Osteocyte (in vitro differentiated cells): ENCODE data around the gene OR11H7. TPM values are rescaled to one million over a fixed set of nuclear protein-coding genes. Genes with fewer than 3 reads are reported as not detected.
"Not testable (repeated sequence)": the region's sequence is repeated elsewhere in the genome, so short reads cannot be mapped to it uniquely, and the experiment has no call there.

Experiments
- DNase-seq: peaks from one replicate; pipeline ENCODE4 v3.0.0; 2021; ENCODE audit warnings: mixed read lengths; ENCODE audit not compliant: unreplicated experiment; ENCODE audit errors: extremely low spot score
- H3K27ac Mint-ChIP-seq: one replicate; pipeline ENCODE4 v1.8.0; 2021; ENCODE audit warnings: mild to moderate bottlenecking, mixed read lengths; ENCODE audit not compliant: unreplicated experiment
- H3K27me3 Mint-ChIP-seq: one replicate; pipeline ENCODE4 v1.8.0; 2021; ENCODE audit warnings: mixed read lengths; ENCODE audit not compliant: unreplicated experiment
- H3K36me3 Mint-ChIP-seq: one replicate; pipeline ENCODE4 v1.8.0; 2021; ENCODE audit warnings: mixed read lengths; ENCODE audit not compliant: unreplicated experiment
- H3K4me1 Mint-ChIP-seq: one replicate; pipeline ENCODE4 v1.8.0; 2021; ENCODE audit warnings: mixed read lengths; ENCODE audit not compliant: unreplicated experiment
- H3K4me3 Mint-ChIP-seq: one replicate; pipeline ENCODE4 v1.8.0; 2021; ENCODE audit warnings: mild to moderate bottlenecking, moderate library complexity, mixed read lengths; ENCODE audit not compliant: unreplicated experiment
- H3K9me3 Mint-ChIP-seq: one replicate; pipeline ENCODE4 v1.8.0; 2021; ENCODE audit warnings: mixed read lengths; ENCODE audit not compliant: unreplicated experiment
- total RNA-seq: library from RNA; stranded (reverse); gene quantifications from 2 replicates; pipeline ENCODE4 v1.2.1, GENCODE V29; 2021
- TF ChIP-seq, protein P1 (sequence below): fragments of 200-600 bp; sonication (generic); IDR thresholded peaks from 2 replicates; pipeline ENCODE4 v1.5.0; 2021; ENCODE audit warnings: antibody characterized with exemption, mild to moderate bottlenecking, moderate library complexity

OR11H7 gene
- total RNA-seq, 1 donor from 2014 or later = not detected

DNA sequence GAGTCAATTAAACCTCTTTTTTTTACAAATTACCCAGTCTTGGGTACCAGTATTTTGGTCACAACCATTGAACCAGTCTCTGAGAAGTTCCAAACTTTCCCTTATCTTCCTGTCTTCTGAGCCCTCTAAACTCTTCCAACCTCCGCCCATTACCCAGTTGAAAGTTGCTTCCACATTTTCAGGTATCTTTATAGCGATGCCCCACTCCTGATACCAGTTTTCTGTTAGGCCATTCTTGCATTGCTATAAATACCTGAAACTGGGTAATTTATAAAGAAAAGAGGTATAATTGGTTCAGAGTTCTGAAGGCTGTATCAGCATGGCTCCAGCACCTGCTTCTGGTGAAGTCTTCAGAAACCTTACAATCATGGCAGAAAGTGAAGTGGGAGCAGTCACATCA is 45.3 kb downstream of the OR11H7 start:
- Mint-ChIP-seq H3K36me3 (peaks cover 28% of the 10 kb centered on the region), H3K9me3 (peaks cover 30% of the 10 kb centered on the region), H3K4me1 (no peaks in the 10 kb centered on the region), H3K27me3 (no peaks in the 10 kb centered on the region), H3K4me3 (no peak overlapping the region), H3K27ac (no peak overlapping the region)
- TF ChIP-seq, protein P1, sequence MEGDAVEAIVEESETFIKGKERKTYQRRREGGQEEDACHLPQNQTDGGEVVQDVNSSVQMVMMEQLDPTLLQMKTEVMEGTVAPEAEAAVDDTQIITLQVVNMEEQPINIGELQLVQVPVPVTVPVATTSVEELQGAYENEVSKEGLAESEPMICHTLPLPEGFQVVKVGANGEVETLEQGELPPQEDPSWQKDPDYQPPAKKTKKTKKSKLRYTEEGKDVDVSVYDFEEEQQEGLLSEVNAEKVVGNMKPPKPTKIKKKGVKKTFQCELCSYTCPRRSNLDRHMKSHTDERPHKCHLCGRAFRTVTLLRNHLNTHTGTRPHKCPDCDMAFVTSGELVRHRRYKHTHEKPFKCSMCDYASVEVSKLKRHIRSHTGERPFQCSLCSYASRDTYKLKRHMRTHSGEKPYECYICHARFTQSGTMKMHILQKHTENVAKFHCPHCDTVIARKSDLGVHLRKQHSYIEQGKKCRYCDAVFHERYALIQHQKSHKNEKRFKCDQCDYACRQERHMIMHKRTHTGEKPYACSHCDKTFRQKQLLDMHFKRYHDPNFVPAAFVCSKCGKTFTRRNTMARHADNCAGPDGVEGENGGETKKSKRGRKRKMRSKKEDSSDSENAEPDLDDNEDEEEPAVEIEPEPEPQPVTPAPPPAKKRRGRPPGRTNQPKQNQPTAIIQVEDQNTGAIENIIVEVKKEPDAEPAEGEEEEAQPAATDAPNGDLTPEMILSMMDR = no peak
- DNase-seq = no peak

DNA sequence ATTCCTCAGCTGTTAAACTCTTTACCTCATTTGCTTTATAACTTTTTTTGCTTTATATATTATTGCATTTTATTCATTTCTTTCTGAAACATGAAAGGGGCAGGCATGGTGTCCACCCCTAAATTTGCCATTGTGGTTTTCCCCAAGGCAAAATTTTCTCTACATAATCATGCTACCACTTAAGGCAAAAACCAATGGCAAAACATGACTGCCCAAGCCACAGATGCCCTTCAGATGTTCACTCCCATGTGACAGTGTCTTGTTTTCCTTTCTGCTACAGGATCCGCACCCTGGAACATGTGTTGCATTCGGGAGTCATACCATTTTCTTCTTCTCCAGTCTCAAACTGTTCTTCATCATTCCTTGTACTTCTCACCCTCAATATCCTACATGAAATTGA is 48.6 kb downstream of the OR11H7 start:
- TF ChIP-seq, protein P1 = no peak
- Mint-ChIP-seq H3K4me1 (no peaks in the 10 kb centered on the region), H3K27ac (no peak overlapping the region), H3K9me3 (peaks cover 35% of the 10 kb centered on the region), H3K4me3 (no peak overlapping the region), H3K36me3 (peaks cover 50% of the 10 kb centered on the region), H3K27me3 (no peaks in the 10 kb centered on the region)
- DNase-seq = no peak

DNA sequence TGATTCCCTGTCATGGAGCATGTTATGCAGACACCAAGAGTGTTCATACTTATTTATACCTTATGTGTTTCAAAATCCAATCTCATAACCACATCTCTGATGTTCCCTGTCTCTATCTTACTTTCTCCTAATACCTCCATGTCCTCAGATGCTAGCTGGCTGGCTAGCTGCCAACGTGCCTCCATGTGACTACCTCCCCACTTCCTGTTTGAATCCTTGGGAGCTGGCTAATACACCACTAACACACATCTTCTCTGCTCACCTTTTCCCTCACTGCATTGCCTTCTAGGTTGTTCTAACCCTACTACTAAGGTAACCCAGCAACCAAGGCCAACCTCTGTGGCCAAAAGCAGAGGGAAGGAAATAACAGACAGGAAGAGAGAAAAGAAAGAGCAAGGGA is 49.6 kb downstream of the OR11H7 start:
- Mint-ChIP-seq H3K36me3 (peaks cover 59% of the 10 kb centered on the region), H3K4me1 (no peaks in the 10 kb centered on the region), H3K27me3 (no peaks in the 10 kb centered on the region), H3K27ac (no peak overlapping the region), H3K9me3 (peaks cover 27% of the 10 kb centered on the region), H3K4me3 (no peak overlapping the region)
- DNase-seq = no peak
- TF ChIP-seq, protein P1 = no peak

DNA sequence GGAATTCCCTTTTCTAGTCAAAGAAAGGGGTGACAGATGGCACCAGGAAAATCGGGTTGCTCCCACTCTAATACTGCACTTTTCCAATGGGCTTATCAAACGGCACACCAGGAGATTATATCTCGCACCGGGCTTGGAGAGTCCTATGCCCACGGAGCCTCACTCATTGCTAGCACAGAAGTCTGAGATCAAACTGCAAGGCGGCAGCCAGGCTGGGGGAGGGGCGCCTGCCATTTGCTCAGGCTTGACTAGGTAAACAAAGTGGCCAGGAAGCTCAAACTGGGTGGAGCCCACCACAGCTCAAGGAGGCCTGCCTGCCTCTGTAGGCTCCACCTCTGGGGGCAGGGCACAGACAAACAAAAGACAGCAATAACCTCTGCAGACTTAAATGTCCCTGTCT is 51.5 kb downstream of the OR11H7 start:
- not testable (repeated sequence) for DNase-seq, H3K4me3 Mint-ChIP-seq, H3K27ac Mint-ChIP-seq, H3K4me1 Mint-ChIP-seq, H3K27me3 Mint-ChIP-seq
- Mint-ChIP-seq H3K9me3 (peaks cover 11% of the 10 kb centered on the region), H3K36me3 (peaks cover 60% of the 10 kb centered on the region)

Other genes starting within 250 kb of the OR11H7 start
- gene OR4Q2, start 226.8 kb upstream of the OR11H7 start, total RNA-seq = not detected in 2 replicates
- not detected in 2 replicates for gene OR4K14, start 209.7 kb upstream of the OR11H7 start, total RNA-seq
- not detected in 2 replicates for gene OR4K13, start 192.9 kb upstream of the OR11H7 start, total RNA-seq
- gene OR4L1, start 168.9 kb upstream of the OR11H7 start, total RNA-seq = not detected in 2 replicates
- gene OR4K17, start 118.2 kb upstream of the OR11H7 start, total RNA-seq = not detected in 2 replicates
- not detected in 2 replicates for gene OR4N5, start 90.2 kb upstream of the OR11H7 start, total RNA-seq
- not detected in 2 replicates for gene OR11G2, start 38.1 kb upstream of the OR11H7 start, total RNA-seq
- gene OR11H6, start 5.3 kb upstream of the OR11H7 start, total RNA-seq = not detected in 2 replicates
- not detected in 2 replicates for gene OR11H4, start 10.3 kb downstream of the OR11H7 start, total RNA-seq
- gene TTC5, start 77.0 kb downstream of the OR11H7 start, total RNA-seq = 24.5 and 25.4 TPM in 2 replicates
- 47.4 and 49.6 TPM in 2 replicates for gene CCNB1IP1, start 104.3 kb downstream of the OR11H7 start, total RNA-seq
- 22.7 and 25.3 TPM in 2 replicates for gene PARP2, start 114.7 kb downstream of the OR11H7 start, total RNA-seq
- 35.4 and 38.0 TPM in 2 replicates for gene TEP1, start 184.5 kb downstream of the OR11H7 start, total RNA-seq
- 0.05 and 0.08 TPM in 2 replicates for gene KLHL33, start 207.2 kb downstream of the OR11H7 start, total RNA-seq
- 35.7 and 37.1 TPM in 2 replicates for gene OSGEP, start 225.8 kb downstream of the OR11H7 start, total RNA-seq
- 232 and 241 TPM in 2 replicates for gene APEX1, start 226.2 kb downstream of the OR11H7 start, total RNA-seq
- gene PIP4P1, start 232.5 kb downstream of the OR11H7 start, total RNA-seq = 34.9 and 36.8 TPM in 2 replicates
- gene PNP, start 240.4 kb downstream of the OR11H7 start, total RNA-seq = 16.0 and 17.0 TPM in 2 replicates